Retinal pigment epithelial cell (primary cell): ENCODE measurements around the gene NUDT3.

Experiments
- DNase-seq: peaks from one replicate; pipeline ENCODE4 v3.0.0-alpha.2; 2010; ENCODE audit warnings: low read depth
- H3K4me3 ChIP-seq: 2 replicates; pipeline ENCODE4 v1.5.1; 2011; ENCODE audit warnings: mild to moderate bottlenecking, low read length, control low read depth, moderate library complexity
- TF ChIP-seq, protein P1 (sequence below): conservative IDR thresholded peaks from 2 replicates; pipeline ENCODE4 v1.5.1; 2011; ENCODE audit warnings: low read depth, low read length, control low read depth, inconsistent platforms

The NUDT3 gene

DNA sequence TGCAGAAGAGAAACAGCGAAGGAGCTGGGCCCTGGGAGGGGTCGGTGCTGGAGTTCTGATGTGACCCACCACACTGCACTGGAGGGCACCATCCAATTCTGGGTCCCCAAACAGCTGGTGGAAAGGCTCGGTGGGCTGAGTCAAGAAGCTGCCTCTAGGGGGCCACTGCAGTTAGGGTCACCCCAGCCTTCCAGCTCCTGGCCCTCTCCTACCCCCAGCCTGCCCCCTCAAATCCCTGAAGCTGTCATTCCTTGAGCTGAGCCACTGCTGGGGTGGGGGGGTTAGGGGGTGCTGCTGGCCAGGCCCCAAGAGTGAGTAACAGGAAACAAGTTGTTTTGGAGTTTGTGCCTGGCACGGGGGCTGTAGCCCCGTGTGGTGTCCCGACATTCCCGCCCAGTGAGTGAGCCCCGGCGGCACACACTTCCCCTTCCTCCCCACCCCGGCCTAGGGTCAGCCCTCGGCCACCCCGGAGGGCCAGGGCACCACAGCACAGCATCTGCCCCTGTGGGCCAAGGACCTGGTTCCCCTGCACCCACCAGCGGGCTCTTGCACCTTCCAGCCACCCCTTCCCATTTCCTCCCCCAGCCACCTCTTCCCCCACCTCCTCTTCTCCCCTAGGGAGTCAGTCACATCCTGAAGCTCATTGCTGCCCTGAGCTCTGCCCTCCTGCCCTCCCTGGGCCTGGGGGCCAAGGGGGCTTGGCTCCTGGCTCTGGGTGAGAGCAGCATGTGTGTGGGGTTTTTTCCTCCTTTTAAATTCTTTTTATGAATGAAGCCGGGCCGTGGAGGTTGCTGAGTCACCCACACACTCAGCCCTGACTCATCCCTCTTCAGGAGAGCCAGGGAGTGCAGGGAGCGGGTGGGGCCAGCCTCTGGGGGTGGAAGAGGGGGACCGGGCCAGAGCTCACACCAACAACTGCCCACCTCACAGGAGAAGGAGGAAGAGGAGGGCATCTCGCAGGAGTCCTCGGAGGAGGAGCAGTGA is 148.3 kb downstream of the NUDT3 start:
- TF ChIP-seq, protein P1, sequence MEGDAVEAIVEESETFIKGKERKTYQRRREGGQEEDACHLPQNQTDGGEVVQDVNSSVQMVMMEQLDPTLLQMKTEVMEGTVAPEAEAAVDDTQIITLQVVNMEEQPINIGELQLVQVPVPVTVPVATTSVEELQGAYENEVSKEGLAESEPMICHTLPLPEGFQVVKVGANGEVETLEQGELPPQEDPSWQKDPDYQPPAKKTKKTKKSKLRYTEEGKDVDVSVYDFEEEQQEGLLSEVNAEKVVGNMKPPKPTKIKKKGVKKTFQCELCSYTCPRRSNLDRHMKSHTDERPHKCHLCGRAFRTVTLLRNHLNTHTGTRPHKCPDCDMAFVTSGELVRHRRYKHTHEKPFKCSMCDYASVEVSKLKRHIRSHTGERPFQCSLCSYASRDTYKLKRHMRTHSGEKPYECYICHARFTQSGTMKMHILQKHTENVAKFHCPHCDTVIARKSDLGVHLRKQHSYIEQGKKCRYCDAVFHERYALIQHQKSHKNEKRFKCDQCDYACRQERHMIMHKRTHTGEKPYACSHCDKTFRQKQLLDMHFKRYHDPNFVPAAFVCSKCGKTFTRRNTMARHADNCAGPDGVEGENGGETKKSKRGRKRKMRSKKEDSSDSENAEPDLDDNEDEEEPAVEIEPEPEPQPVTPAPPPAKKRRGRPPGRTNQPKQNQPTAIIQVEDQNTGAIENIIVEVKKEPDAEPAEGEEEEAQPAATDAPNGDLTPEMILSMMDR, result peak; percentile 64
- no peak overlapping the region for H3K4me3 ChIP-seq
- DNase-seq, result peak; percentile 77

DNA sequence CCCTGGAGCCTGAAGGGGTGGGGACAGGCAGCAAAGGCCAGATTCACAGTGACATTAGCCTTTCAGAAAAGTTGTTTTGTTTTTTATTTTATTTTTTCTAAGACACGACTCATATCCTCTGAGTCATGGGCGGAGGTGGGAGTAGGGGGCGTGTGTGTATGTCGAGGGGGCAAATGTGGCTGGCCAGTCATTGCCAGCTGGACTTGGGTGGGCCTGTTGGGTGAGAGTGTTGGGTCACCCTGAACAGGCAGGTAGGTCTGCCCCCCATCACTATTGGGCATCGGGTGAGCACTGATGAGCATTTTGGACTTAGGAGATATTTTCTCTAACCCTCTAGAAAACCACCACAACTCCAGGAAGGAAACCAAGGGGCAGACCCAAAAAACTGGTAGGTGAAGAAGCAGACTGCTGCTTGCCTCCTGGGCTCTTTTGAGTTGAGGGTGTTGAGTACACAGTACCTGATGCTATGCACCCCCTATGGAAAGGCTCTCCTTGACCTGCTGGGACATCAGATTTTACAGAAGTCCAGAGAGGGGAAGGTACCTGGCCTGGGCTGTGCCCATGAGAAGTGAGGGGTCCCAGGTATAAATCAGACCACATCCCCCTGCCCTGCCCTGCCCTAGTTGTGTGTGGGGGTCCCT is 149.2 kb downstream of the NUDT3 start:
- TF ChIP-seq, protein P1, result no peak
- H3K4me3 ChIP-seq, result no peak overlapping the region
- no peak for DNase-seq

DNA sequence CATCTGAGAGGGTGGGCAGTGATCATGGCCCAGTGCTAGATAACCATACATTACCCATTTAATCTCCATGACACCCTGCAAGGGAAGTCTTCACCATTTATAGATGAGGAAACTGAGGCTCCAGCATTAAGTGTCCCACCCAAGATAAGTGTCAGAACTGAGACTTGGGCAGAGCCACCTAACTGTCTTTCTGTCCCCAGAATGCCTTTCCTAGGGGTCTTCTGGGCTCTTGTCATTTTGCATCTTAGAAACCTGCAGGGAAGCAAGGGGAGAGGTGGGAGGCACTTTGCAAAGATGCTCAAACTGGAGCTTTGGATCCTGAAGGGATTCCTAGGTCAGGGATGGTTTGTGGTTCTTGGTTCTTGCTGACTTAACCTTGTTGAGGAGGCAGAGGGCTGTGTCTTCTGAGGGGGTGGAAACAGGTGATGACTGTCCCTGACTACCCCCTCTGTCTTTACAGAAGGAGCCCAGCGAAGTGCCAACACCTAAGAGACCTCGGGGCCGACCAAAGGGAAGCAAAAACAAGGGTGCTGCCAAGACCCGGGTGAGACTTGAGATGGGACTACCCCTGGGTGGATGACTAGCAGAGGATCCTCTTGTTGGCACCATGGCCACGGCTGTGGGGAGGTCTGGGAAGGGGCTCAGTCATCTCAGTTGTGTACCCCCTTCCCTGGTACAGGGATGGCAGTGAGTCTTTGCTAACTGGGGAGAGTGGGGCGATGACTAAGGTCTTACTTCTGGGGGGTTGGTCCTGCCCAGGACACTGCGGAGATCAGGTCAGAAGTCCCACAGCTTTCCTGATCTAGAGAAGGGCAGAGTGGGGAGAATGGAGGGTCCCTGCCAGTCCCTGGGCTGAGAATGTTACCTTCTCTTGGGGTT is 150.0 kb downstream of the NUDT3 start:
- TF ChIP-seq, protein P1, result no peak
- H3K4me3 ChIP-seq, result no peak overlapping the region
- no peak for DNase-seq

DNA sequence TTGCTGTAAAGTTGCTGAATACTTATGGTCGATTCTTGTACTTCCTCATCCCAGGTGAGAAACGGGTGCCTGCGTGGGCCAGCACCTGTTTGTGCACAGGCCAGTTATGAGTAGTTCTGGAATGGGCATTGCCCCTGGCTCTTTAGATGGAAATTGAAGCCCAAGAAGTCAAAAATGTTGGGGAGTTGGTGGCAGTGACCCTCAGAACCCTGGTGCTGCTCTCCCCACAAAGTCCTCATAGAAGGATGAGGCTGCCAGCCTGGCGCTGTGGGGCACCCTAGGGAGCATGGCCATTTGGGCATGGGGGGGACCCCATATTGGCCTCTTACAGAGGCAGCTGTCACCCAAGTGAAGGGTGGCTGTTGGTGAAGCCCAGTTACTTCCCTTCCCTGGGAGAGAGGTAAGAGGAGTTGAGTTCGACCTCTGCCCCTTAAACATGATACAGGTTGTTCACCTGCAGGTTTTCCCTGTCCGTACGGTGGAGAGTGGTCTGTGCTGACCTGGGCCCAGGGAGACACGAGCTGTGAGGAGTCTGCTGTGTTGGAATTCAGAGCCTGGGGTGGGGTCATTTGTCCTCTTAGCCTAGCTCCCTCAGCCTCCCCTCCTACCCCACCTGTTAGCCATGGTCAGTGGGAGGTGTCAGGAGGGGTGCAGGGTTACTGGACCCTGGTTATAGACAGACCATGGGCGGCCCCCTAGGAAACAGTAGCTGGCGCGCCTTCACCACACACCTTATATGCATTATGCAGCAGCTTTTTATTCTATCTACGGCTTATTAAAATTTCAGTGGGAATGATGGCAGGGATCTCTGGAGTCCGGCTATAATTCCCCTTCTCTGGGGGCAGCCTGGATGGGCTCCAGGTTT is 150.9 kb downstream of the NUDT3 start:
- no peak overlapping the region for H3K4me3 ChIP-seq
- no peak for DNase-seq
- TF ChIP-seq, protein P1, result no peak

DNA sequence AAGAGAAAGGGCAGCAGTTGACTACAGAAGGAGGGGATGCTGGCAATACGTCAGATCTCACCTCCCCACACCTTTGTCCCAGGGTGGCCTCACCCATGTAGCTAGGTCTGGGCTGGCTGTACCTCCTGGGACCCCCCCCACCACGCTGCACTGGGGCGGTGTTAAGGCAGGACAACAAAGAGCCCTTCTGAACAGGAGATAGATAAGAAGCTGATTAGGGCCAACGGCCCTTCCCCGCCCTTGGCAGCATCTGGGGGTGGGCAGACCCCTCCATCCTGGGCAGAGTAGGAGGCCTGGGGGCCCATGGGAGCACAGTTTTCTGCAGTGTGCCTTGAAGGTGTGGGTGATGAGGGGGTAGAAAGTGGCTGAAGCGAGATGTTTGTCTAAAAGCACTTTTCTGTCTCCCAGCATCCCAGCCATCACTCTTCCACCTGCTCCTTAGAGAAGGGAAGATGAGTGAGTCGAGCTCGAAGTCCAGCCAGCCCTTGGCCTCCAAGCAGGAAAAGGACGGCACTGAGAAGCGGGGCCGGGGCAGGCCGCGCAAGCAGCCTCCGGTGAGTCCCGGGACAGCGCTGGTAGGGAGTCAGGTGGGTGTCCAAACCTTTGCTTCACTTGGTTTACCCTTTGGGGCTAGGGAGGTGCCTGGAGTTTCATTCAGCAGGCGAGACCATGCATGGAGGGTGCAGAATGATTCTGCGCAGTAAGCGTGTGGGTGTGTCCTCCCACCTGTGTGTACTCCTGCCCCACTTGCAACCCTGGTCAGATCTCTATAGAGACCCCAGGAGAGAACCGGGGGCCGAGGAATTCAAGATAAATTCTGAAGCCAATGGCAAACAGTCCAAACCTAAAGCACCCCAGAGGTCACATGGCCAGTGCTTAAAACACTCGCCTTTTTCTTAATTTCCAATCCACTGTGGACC is 151.9 kb downstream of the NUDT3 start:
- TF ChIP-seq, protein P1, result no peak
- H3K4me3 ChIP-seq, result peak overlapping the region; percentile 5
- no peak for DNase-seq
